HG02840 (cell line): ENCODE data around the gene RTL3.

Experiments
- ATAC-seq: cut with Tn5 transposase; IDR thresholded peaks from one replicate; pipeline ENCODE4 v1.9.1; 2021; ENCODE audit warnings: mild to moderate bottlenecking, moderate library complexity, moderate number of reproducible peaks; ENCODE audit not compliant: unreplicated experiment, low FRiP score

Gene RTL3

DNA sequence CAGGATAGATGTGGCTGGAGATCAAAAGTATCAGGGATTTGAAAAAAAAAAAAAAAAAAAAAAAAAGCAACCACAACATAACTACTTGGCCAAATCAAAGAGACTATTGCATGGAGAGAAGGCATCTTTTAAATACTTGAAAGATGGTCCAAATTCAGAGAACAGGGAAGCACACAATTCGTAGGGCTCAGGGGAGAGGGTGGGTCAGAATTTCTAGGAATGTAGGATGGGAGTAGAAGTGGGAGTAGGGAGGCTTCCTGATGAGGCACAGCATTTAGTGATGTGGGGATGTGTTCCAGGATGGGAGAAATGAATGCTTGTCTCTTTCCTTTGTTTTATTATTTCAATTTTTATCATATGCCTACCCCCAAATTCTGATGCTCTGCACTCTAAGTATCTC is 36.3 kb downstream of the RTL3 start:
- no peak for ATAC-seq

DNA sequence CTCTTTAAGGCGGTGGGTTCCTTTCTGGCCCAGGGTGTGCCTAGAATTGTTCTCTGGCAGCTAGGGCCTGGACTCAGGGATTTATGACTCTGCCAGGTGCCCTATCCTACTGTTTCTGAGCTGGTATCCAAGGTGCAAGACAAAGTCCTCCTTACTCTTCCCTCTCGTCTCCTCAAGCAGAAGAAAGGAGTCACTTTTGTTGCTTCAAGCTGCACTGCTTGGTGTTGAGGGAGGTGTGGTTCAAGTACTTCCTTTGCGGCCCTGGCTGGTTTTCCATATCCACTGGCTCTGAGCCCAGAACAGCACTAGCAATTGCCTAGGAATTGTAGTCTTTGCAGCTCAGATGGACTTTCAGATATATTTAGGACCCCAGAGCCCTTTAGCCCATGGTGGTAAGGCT is 39.3 kb downstream of the RTL3 start:
- ATAC-seq = no peak

DNA sequence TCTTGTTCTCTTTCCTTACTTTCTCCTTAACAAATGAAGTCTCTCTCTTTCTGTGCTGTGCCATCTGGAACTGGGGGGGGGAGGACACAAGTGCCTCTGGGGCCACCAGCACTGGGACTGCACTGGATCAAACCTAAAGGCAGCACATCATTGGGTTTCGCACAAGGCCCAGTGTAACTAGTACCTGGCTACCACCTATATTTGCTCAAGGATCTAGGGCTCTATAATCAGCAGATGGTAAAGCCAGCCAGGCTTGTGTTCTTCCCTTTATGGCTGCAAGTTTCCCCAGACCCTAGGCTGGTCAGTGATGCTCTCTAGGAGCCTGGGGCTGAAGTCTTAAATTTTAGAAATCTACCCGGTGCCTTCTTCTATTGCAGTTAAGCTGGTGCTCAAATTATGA is 40.1 kb downstream of the RTL3 start:
- ATAC-seq = no peak

DNA sequence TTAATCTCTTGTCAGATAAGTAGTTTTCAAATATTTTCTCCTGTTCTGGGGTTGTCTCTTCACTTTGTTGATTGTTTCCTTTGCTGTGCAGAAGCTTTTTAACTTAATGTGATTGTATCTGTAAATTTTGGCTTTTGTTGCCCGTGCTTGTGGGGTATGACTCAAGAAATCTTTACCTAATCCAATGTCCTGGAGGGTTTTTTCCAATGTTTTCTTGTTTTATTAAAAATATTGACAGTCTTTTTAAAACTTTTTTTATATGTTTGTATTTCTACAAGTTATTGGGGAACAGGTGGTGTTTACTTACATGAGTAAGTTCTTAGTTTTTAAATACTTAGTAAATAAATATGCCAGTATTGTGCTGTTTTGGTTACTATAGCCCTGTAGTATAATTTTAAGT is 44.9 kb downstream of the RTL3 start:
- ATAC-seq = no peak
